Gastrocnemius medialis (tissue), 4 donors: Measurements from ENCODE around the gene SMYD1. TPM values are rescaled to one million over a fixed set of nuclear protein-coding genes. Genes with fewer than 3 reads are reported as not detected.

Experiments
- ATAC-seq, 2 donors: fragments of 150-250 bp; one replicate each; pipeline ENCODE4 v1.9.1; 2016
- DNase-seq, 2 donors: peaks; one replicate each; pipeline ENCODE4 v3.0.0-alpha.2; 2019
- H3K27ac ChIP-seq, 4 donors: fragments of 200-600 bp; sonication (generic); 1 replicate in 1 of 4; 2 replicates in 3 of 4; pipeline ENCODE4 v1.5.1; 2016 to 2018; ENCODE audit warnings: mild to moderate bottlenecking in 2 of 4, moderate library complexity in 1 of 4
- H3K27me3 ChIP-seq, 3 donors: fragments of 200-600 bp; sonication (generic) in 2 of 3; 1 replicate in 1 of 3; 2 replicates in 2 of 3; pipeline versions ENCODE4 v1.5.1 to v1.6.0; 2016 to 2019; ENCODE audit warnings: mild to moderate bottlenecking in 1 of 3, moderate library complexity in 1 of 3
- H3K36me3 ChIP-seq, 2 donors: fragments of 200-600 bp; sonication (generic) in 1 of 2; one replicate each; pipeline ENCODE4 v1.5.1; 2017 to 2018
- H3K4me1 ChIP-seq, 2 donors: fragments of 200-600 bp; sonication (generic) in 1 of 2; one replicate each; pipeline ENCODE4 v1.5.1; 2016 to 2017; ENCODE audit warnings: mild to moderate bottlenecking in 2 of 2
- H3K4me3 ChIP-seq, 4 donors: fragments of 200-600 bp; sonication (generic) in 3 of 4; 1 replicate in 1 of 4; 2 replicates in 3 of 4; pipeline ENCODE4 v1.5.1; 2016 to 2019; ENCODE audit warnings: mild to moderate bottlenecking in 2 of 4
- H3K9me3 ChIP-seq, 3 donors: fragments of 200-600 bp; sonication (generic) in 2 of 3; 1 replicate in 1 of 3; 2 replicates in 2 of 3; pipeline ENCODE4 v1.5.1; 2016 to 2019
- CTCF ChIP-seq, 5 experiments: fragments of 450-650 bp in 3 of 5; fragments of 200-600 bp in 2 of 5; sonication (generic) in 2 of 5; IDR thresholded peaks in 4 of 5; conservative IDR thresholded peaks in 1 of 5; 1 replicate in 4 of 5; 2 replicates in 1 of 5; pipeline ENCODE4 v1.5.1; 2016 to 2019; ENCODE audit warnings: antibody characterized with exemption in 5 of 5, mild to moderate bottlenecking in 3 of 5, moderate library complexity in 3 of 5
- POLR2A ChIP-seq, 2 donors: fragments of 450-650 bp; IDR thresholded peaks; one replicate each; pipeline ENCODE4 v1.6.1; 2017; ENCODE audit warnings: antibody characterized with exemption in 2 of 2, mild to moderate bottlenecking in 2 of 2, moderate library complexity in 2 of 2
- in situ Hi-C, 4 donors: fragments of 200-750 bp; cut with MboI; loops; one replicate each; pipeline versions ENCODE4 v1.15.0 to v1.8.0; 2017; ENCODE audit warnings: low sequenced_read_pairs in 4 of 4
- intact Hi-C: fragments of 100-400 bp; cut with DNase I; formaldehyde crosslinking; loops from one replicate; pipeline ENCODE4 v1.15.1; 2023; ENCODE audit warnings: low total_unique reads
- total RNA-seq, 4 donors: library from RNA; depleted of rRNA; stranded (reverse); fragments of >200 nt; gene quantifications; one replicate each; pipeline versions ENCODE4 v1.1.0 to v1.2.3, GENCODE V29; 2016

SMYD1 gene
- total RNA-seq, 4 donors from 2014 or later, result 107 to 214 (median 147) TPM

- Histone ChIP-seq H3K4me3 (no peak overlapping the region), H3K9me3 (no peaks in the 10 kb centered on the region), H3K36me3 (peaks cover 0 to 30% of the 10 kb centered on the region in 2 donors), H3K4me1 (peaks cover 18 to 19% of the 10 kb centered on the region in 2 donors), H3K27ac (peak overlapping the region; percentile 82 to 94 (median 89)), H3K27me3 (no peaks in the 10 kb centered on the region)
- ATAC-seq, result no peak
- TF ChIP-seq CTCF (IDR thresholded peaks at IDR 0.05 in 4 of 5, conservative IDR thresholded peaks at IDR 0.05 in 1 of 5) (no peak), POLR2A (IDR thresholded peaks at IDR 0.05) (no peak)
- no peak for DNase-seq
- intact Hi-C loops (no loop called here), in situ Hi-C loops (no loop called here)
These were observed 29.6 kb downstream of the SMYD1 start for GRCh38 chr2:88097192-88097591.

DNA sequence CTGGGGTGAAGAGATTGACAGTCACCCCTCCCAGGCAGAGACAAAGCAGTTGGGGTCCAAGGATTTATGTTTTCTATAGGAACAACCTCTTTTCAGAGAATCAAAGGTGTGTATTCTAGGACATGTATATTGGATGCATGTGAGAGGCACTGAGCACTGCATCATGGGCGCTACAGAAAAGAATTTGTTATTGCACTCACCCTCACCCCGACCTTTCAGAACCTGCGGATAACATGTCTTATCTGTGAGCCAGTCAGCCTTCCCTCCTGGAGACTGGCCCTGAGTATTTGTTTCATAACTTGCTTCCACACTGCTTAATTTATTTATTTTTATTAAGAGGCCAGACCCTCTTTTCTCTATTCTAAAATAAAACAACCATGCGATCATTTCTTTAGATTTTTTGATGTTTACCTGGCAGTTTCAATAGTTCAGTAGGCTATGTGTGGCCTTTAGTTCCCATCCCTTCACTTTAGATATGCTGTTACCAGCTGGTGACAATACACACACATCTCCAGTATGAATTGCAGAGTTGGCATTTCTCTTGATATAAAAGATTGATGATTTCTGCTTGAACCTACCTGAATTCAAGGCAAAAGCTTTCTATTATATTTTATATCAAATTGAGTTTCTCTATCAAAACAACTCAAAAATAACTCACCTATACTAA is 30.4 kb downstream of the SMYD1 start:
- Histone ChIP-seq H3K36me3 (peaks cover 0 to 24% of the 10 kb centered on the region in 2 donors), H3K9me3 (no peaks in the 10 kb centered on the region), H3K4me3 (no peak overlapping the region), H3K27ac (peak overlapping the region; percentile 82 to 94 (median 89)), H3K27me3 (no peaks in the 10 kb centered on the region), H3K4me1 (peaks cover 14 to 18% of the 10 kb centered on the region in 2 donors)
- DNase-seq, result no peak
- TF ChIP-seq CTCF (IDR thresholded peaks at IDR 0.05 in 4 of 5, conservative IDR thresholded peaks at IDR 0.05 in 1 of 5) (no peak), POLR2A (IDR thresholded peaks at IDR 0.05) (no peak)
- in situ Hi-C loops, result no loop called here
- ATAC-seq, result no peak
- intact Hi-C loops, result no loop called here

GRCh38 chr2:88098558-88098900 is 30.9 kb downstream of the SMYD1 start:
- intact Hi-C loops (no loop called here), in situ Hi-C loops (no loop called here)
- Histone ChIP-seq H3K27me3 (no peaks in the 10 kb centered on the region), H3K27ac (peak overlapping the region; percentile 82 to 94 (median 89)), H3K36me3 (peaks cover 0 to 24% of the 10 kb centered on the region in 2 donors), H3K4me1 (peaks cover 14 to 18% of the 10 kb centered on the region in 2 donors), H3K4me3 (no peak overlapping the region), H3K9me3 (no peaks in the 10 kb centered on the region)
- no peak for DNase-seq
- no peak for ATAC-seq
- TF ChIP-seq CTCF (IDR thresholded peaks at IDR 0.05 in 4 of 5, conservative IDR thresholded peaks at IDR 0.05 in 1 of 5) (no peak), POLR2A (IDR thresholded peaks at IDR 0.05) (no peak)

DNA sequence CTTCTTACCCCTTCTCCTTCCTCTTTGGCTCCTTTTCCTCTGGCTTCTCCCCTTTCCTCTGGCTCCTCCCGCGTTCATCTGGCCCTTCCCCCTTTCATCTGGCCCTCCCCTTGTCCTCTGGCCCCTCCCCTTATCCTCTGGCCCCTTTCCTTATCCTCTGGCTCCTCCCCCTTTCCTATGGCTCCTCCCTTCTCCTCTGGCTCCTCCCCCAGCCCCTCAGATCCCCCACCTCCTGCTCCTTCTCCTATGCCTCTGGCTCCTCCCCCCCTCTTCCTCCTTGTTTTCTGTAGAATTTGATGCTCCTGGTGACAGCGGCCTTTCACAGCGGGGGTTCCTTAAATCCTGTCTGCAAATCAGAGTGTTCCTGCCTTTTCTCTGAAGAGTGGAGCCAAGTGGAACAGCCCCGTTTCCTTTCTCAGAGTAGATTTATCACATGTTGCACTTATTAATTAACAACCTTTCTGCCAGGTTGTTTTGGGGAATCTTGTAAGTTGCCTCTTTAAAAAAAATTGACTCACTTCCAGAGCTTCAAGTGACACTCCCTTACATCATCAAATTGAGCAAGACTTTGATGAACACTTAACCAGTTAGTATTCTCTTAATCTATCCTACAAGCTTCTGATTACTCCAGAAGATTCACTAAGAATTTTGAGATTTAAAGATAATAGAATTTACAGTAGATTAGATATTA is 32.3 kb downstream of the SMYD1 start:
- peak; percentile 80 for ATAC-seq
- no peaks in the 10 kb centered on the region for H3K27me3 ChIP-seq
- H3K4me1 ChIP-seq, result peaks cover 14 to 18% of the 10 kb centered on the region in 2 donors
- H3K27ac ChIP-seq, result peak overlapping the region; percentile 82 to 94 (median 89)
- DNase-seq, result peak; percentile 51 to 83
- H3K4me3 ChIP-seq, result peak overlapping the region in 1 of 4 donors; percentile 11
- H3K36me3 ChIP-seq, result peaks cover 0 to 34% of the 10 kb centered on the region in 2 donors
- in situ Hi-C loops (no loop called here), intact Hi-C loops (loop anchor here (2.0 kb wide), 3 partner anchors 33 to 89 kb away; partner anchors contain the start of gene SMYD1)
- H3K9me3 ChIP-seq, result no peaks in the 10 kb centered on the region
- TF ChIP-seq CTCF (IDR thresholded peaks at IDR 0.05 in 4 of 5, conservative IDR thresholded peaks at IDR 0.05 in 1 of 5) (no peak), POLR2A (IDR thresholded peaks at IDR 0.05) (no peak)
